SK-N-MC (cell line): ENCODE measurements around the gene SLC38A1.

Experiments
- EZH2 ChIP-seq: fragments of 200-600 bp; sonication (generic); IDR thresholded peaks from one replicate; pipeline ENCODE4 v1.6.1; 2017; ENCODE audit warnings: antibody characterized with exemption
- POLR2AphosphoS5 ChIP-seq: IDR thresholded peaks from 2 replicates; pipeline ENCODE4 v1.6.1; 2012; ENCODE audit warnings: mild to moderate bottlenecking, low read depth, low read length, borderline replicate concordance

GRCh38 chr12:46136249-46136648 is 132.6 kb downstream of the SLC38A1 start:
- no peak for TF ChIP-seq EZH2
- no peak for TF ChIP-seq POLR2AphosphoS5
